ENCODE data around the gene MVB12B. TPM values are rescaled to one million over a fixed set of nuclear protein-coding genes. Genes with fewer than 3 reads are reported as not detected.

Gene MVB12B
- total and polyA plus RNA-seq, 10 donors: 2.8 to 52.4 (median 34.8) TPM

DNA sequence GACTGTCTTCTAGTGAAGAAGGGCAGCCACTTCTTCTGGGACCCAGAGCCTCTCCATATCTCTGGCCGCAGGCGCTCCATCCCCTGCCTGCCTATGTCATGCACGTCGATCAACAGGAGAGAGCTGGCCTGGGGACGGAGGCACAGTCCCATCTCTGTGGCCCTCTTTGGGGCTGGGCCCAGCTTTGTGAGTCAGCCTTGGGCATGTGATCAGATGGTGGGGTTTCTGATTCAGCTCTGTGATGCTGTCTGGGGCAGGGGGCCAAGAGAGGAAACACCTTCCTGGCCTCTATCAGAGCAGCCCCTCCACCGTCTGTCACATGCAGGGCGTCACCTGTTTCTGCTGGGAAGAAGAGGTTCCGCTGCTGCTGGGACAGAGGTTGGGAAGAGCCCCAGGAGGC, 72.6 kb downstream of the MVB12B start:
- TF ChIP-seq, protein P1, sequence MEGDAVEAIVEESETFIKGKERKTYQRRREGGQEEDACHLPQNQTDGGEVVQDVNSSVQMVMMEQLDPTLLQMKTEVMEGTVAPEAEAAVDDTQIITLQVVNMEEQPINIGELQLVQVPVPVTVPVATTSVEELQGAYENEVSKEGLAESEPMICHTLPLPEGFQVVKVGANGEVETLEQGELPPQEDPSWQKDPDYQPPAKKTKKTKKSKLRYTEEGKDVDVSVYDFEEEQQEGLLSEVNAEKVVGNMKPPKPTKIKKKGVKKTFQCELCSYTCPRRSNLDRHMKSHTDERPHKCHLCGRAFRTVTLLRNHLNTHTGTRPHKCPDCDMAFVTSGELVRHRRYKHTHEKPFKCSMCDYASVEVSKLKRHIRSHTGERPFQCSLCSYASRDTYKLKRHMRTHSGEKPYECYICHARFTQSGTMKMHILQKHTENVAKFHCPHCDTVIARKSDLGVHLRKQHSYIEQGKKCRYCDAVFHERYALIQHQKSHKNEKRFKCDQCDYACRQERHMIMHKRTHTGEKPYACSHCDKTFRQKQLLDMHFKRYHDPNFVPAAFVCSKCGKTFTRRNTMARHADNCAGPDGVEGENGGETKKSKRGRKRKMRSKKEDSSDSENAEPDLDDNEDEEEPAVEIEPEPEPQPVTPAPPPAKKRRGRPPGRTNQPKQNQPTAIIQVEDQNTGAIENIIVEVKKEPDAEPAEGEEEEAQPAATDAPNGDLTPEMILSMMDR (IDR thresholded peaks at IDR 0.05 in 8 of 11, conservative IDR thresholded peaks at IDR 0.05 in 3 of 11): no peak
- TF ChIP-seq POLR2A (IDR thresholded peaks at IDR 0.05) (no peak), POLR2AphosphoS5 (IDR thresholded peaks at IDR 0.05) (no peak)
- Histone ChIP-seq H3K4me1 (peaks cover 3 to 72% (median 46%) of the 10 kb centered on the region in 6 donors), H3K9me3 (no peaks in the 10 kb centered on the region), H3K27ac (peak overlapping the region in 1 of 8 donors; percentile 5), H3K27me3 (replicated peaks in 1 of 7) (no peaks in the 10 kb centered on the region), H3K4me3 (no peak overlapping the region), H3K36me3 (peaks cover 0 to 72% (median 6%) of the 10 kb centered on the region in 6 donors)
- 94 to 97% (median 95%) methylated on average over 7 to 8 of the region's 8 CpGs for WGBS, 5 donors
- no peak for DNase-seq
- intact Hi-C loops (cut with DNase I; ENCODE audit: low total_unique reads): loop anchor here (5.0 kb wide), 2 partner anchors 82 to 93 kb away; no protein-coding TSS in a partner anchor

DNA sequence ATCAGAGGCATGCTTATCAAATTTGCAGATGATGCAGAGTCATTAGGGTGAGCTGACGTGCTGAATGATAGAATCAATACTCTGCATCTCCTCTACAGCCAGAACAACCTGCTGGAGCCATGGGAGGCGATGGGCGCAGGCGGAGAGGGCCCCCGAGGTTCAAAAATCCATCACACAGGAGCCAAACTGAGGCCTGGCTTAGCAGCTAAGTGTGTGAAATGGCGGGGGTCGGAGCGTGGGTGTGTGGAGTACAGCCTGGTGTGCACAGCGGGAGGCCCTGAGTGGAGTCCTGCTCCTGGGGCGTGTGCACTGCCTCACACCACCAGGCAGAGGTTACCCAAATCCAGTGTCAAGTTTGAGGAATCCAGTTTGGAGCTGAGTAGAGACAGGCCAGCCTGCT, 73.2 kb downstream of the MVB12B start:
- Histone ChIP-seq H3K36me3 (peaks cover 0 to 72% (median 6%) of the 10 kb centered on the region in 6 donors), H3K4me1 (peaks cover 3 to 72% (median 46%) of the 10 kb centered on the region in 6 donors), H3K27ac (no peak overlapping the region), H3K27me3 (replicated peaks in 1 of 7) (no peaks in the 10 kb centered on the region), H3K9me3 (no peaks in the 10 kb centered on the region), H3K4me3 (no peak overlapping the region)
- 93 to 98% (median 95%) methylated on average over 10 of the region's 10 CpGs for WGBS, 5 donors
- TF ChIP-seq, protein P1 (IDR thresholded peaks at IDR 0.05 in 8 of 11, conservative IDR thresholded peaks at IDR 0.05 in 3 of 11): no peak
- TF ChIP-seq POLR2AphosphoS5 (IDR thresholded peaks at IDR 0.05): no peak
- no peak for TF ChIP-seq POLR2A (IDR thresholded peaks at IDR 0.05)
- intact Hi-C loops (cut with DNase I; ENCODE audit: low total_unique reads): loop anchor here (5.0 kb wide), 2 partner anchors 82 to 93 kb away; no protein-coding TSS in a partner anchor
- no peak for DNase-seq

DNA sequence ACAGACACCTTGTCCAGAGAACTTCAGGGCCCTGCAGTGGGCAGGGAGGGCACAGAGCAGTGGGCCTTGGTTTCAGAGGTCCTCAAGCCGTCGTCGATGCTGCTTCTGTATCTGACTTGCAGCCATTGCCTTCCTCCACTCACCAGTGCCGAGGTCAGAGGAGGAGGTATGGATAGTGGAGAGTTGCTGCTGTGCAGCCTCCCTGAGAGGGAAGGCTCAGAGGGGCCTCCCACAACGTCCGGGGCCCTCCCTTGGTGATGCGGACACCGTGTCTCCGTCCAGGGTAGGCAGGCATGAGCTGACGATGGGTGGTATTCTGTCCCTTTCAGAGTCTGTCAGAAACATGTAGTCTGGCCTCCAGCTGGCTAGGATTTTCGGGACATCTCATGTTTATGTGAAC, 73.9 kb downstream of the MVB12B start:
- H3K27ac ChIP-seq: peak overlapping the region in 3 of 8 donors; percentile 13 to 39 (median 33)
- H3K4me1 ChIP-seq: peaks cover 3 to 65% (median 41%) of the 10 kb centered on the region in 6 donors
- TF ChIP-seq POLR2A (IDR thresholded peaks at IDR 0.05) (no peak), POLR2AphosphoS5 (IDR thresholded peaks at IDR 0.05) (peak in 1 of 3 donors; percentile 17)
- H3K4me3 ChIP-seq: no peak overlapping the region
- 73 to 91% (median 88%) methylated on average over 11 of the region's 11 CpGs for WGBS, 5 donors
- H3K36me3 ChIP-seq: peaks cover 0 to 65% (median 2%) of the 10 kb centered on the region in 6 donors
- no peaks in the 10 kb centered on the region for H3K9me3 ChIP-seq
- DNase-seq: no peak
- intact Hi-C loops (cut with DNase I; ENCODE audit: low total_unique reads): no loop called here
- H3K27me3 ChIP-seq (replicated peaks in 1 of 7): no peaks in the 10 kb centered on the region

DNA sequence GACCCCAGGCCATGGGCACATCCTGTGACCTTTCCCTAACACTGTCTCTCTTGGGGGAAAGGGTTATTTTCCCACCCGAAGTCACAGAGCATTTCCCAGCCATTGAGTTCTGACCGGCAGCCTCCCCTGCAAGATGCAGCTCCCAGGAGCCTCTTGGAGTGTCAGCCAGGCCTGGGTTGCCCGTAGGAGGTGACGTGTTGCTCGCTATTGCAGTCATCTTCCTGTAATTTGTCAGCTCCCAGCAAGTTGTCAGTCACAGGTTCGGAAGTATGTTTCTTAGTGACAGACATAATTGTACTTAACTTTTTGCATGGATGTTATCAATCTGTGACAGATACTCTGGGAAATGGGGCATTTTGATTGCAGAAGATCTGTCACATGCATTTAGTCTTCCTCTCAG, 74.5 kb downstream of the MVB12B start:
- peak overlapping the region in 4 of 8 donors; percentile 0 to 39 (median 23) for H3K27ac ChIP-seq
- H3K36me3 ChIP-seq: peaks cover 0 to 59% (median 0%) of the 10 kb centered on the region in 6 donors
- DNase-seq: no peak
- no peaks in the 10 kb centered on the region for H3K9me3 ChIP-seq
- no peak overlapping the region for H3K4me3 ChIP-seq
- TF ChIP-seq POLR2A (IDR thresholded peaks at IDR 0.05): no peak
- TF ChIP-seq, protein P1 (IDR thresholded peaks at IDR 0.05 in 8 of 11, conservative IDR thresholded peaks at IDR 0.05 in 3 of 11): no peak
- H3K4me1 ChIP-seq: peaks cover 0 to 60% (median 36%) of the 10 kb centered on the region in 6 donors
- intact Hi-C loops (cut with DNase I; ENCODE audit: low total_unique reads): no loop called here
- WGBS, 5 donors: 46 to 68% (median 59%) methylated on average over 6 of the region's 6 CpGs
- no peaks in the 10 kb centered on the region for H3K27me3 ChIP-seq (replicated peaks in 1 of 7)
